ENCODE data around the gene CDA. TPM values are rescaled to one million over a fixed set of nuclear protein-coding genes. Genes with fewer than 3 reads are reported as not detected.

Gene CDA
- total RNA-seq, 2 experiments from 2014 or later: 0.38 to 0.50 TPM

GRCh38 chr1:20652300-20652699, 63.4 kb downstream of the CDA start:
- no peak overlapping the region for H3K27ac ChIP-seq (ENCODE audit: low read depth in 1 of 2, low read length in 2 of 2)
- no peak overlapping the region for H3K4me3 Mint-ChIP-seq
- H3K4me3 ChIP-seq (ENCODE audit: low read length): no peak overlapping the region
- no peak overlapping the region for H3K27ac Mint-ChIP-seq
- H3K27me3 ChIP-seq (ENCODE audit: control insufficient read depth in 1 of 2, insufficient read depth in 2 of 2, low read length in 2 of 2): no peaks in the 10 kb centered on the region
- peaks cover 6% of the 10 kb centered on the region for H3K4me1 Mint-ChIP-seq (ENCODE audit: low read depth)
- H3K9me3 Mint-ChIP-seq: no peaks in the 10 kb centered on the region
- peaks cover 4% of the 10 kb centered on the region for H3K4me1 ChIP-seq (ENCODE audit: insufficient read depth, low read length)
- DNase-seq (no peak), ATAC-seq (ENCODE audit: poor library complexity) (no peak)
- peaks cover 92% of the 10 kb centered on the region for H3K36me3 Mint-ChIP-seq (ENCODE audit: low read depth)
- intact Hi-C loops (cut with DNase I, micrococcal nuclease): no loop called here
- no peaks in the 10 kb centered on the region for H3K27me3 Mint-ChIP-seq
- TF ChIP-seq, protein P1, sequence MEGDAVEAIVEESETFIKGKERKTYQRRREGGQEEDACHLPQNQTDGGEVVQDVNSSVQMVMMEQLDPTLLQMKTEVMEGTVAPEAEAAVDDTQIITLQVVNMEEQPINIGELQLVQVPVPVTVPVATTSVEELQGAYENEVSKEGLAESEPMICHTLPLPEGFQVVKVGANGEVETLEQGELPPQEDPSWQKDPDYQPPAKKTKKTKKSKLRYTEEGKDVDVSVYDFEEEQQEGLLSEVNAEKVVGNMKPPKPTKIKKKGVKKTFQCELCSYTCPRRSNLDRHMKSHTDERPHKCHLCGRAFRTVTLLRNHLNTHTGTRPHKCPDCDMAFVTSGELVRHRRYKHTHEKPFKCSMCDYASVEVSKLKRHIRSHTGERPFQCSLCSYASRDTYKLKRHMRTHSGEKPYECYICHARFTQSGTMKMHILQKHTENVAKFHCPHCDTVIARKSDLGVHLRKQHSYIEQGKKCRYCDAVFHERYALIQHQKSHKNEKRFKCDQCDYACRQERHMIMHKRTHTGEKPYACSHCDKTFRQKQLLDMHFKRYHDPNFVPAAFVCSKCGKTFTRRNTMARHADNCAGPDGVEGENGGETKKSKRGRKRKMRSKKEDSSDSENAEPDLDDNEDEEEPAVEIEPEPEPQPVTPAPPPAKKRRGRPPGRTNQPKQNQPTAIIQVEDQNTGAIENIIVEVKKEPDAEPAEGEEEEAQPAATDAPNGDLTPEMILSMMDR (IDR thresholded peaks at IDR 0.05): no peak
- H3K36me3 ChIP-seq (ENCODE audit: insufficient read depth, low read length): peaks cover 83% of the 10 kb centered on the region
- peaks cover 0 to 3% of the 10 kb centered on the region in 2 experiments for H3K9me3 ChIP-seq (ENCODE audit: control insufficient read depth in 1 of 2, insufficient read depth in 1 of 2, low read length in 2 of 2)
- POLR2A ChIA-PET: no interaction called here
- CTCF ChIA-PET: interaction anchor here (1.2 kb wide), 1 partner anchor 18 kb away, joined by 5 read pairs; no protein-coding TSS in a partner anchor

- DNase-seq (no peak), ATAC-seq (ENCODE audit: poor library complexity) (no peak)
- no peak overlapping the region for H3K27ac Mint-ChIP-seq
- Histone ChIP-seq H3K27ac (ENCODE audit: low read depth in 1 of 2, low read length in 2 of 2) (no peak overlapping the region), H3K36me3 (ENCODE audit: insufficient read depth, low read length) (peaks cover 86% of the 10 kb centered on the region), H3K9me3 (ENCODE audit: control insufficient read depth in 1 of 2, insufficient read depth in 1 of 2, low read length in 2 of 2) (peaks cover 0 to 3% of the 10 kb centered on the region in 2 experiments), H3K27me3 (ENCODE audit: control insufficient read depth in 1 of 2, insufficient read depth in 2 of 2, low read length in 2 of 2) (no peaks in the 10 kb centered on the region), H3K4me3 (ENCODE audit: low read length) (no peak overlapping the region), H3K4me1 (ENCODE audit: insufficient read depth, low read length) (peaks cover 16% of the 10 kb centered on the region)
- peaks cover 94% of the 10 kb centered on the region for H3K36me3 Mint-ChIP-seq (ENCODE audit: low read depth)
- H3K4me1 Mint-ChIP-seq (ENCODE audit: low read depth): peaks cover 15% of the 10 kb centered on the region
- CTCF ChIA-PET: no interaction called here
- TF ChIP-seq, protein P1 (IDR thresholded peaks at IDR 0.05): no peak
- H3K27me3 Mint-ChIP-seq: no peaks in the 10 kb centered on the region
- POLR2A ChIA-PET: no interaction called here
- H3K4me3 Mint-ChIP-seq: no peak overlapping the region
- intact Hi-C loops (cut with DNase I, micrococcal nuclease): no loop called here
- no peaks in the 10 kb centered on the region for H3K9me3 Mint-ChIP-seq
Observed at GRCh38 chr1:20654104-20654690, 65.3 kb downstream of the CDA start.

GRCh38 chr1:20657024-20657423, 68.1 kb downstream of the CDA start:
- POLR2A ChIA-PET: interaction anchor here (1.6 to 2.9 kb wide), 2 partner anchors 23 kb away, joined by 5 to 8 read pairs; no protein-coding TSS in a partner anchor

More at GRCh38 chr1:20657024-20657423, 68.1 kb downstream of the CDA start:
- H3K9me3 Mint-ChIP-seq: no peaks in the 10 kb centered on the region
- no peaks in the 10 kb centered on the region for H3K27me3 Mint-ChIP-seq
- Histone ChIP-seq H3K4me3 (ENCODE audit: low read length) (no peak overlapping the region), H3K36me3 (ENCODE audit: insufficient read depth, low read length) (peaks cover 69% of the 10 kb centered on the region), H3K4me1 (ENCODE audit: insufficient read depth, low read length) (peaks cover 38% of the 10 kb centered on the region), H3K27me3 (ENCODE audit: control insufficient read depth in 1 of 2, insufficient read depth in 2 of 2, low read length in 2 of 2) (no peaks in the 10 kb centered on the region), H3K27ac (ENCODE audit: low read depth in 1 of 2, low read length in 2 of 2) (no peak overlapping the region), H3K9me3 (ENCODE audit: control insufficient read depth in 1 of 2, insufficient read depth in 1 of 2, low read length in 2 of 2) (peaks cover 0 to 3% of the 10 kb centered on the region in 2 experiments)
- TF ChIP-seq, protein P1 (IDR thresholded peaks at IDR 0.05): no peak
- H3K4me1 Mint-ChIP-seq (ENCODE audit: low read depth): peaks cover 43% of the 10 kb centered on the region
- intact Hi-C loops (cut with DNase I, micrococcal nuclease): no loop called here
- CTCF ChIA-PET: no interaction called here
- H3K36me3 Mint-ChIP-seq (ENCODE audit: low read depth): peaks cover 89% of the 10 kb centered on the region
- peak overlapping the region; percentile 88 for H3K27ac Mint-ChIP-seq
- DNase-seq: no peak
- ATAC-seq (ENCODE audit: poor library complexity): no peak
- peak overlapping the region; percentile 38 for H3K4me3 Mint-ChIP-seq
